Fibroblast of upper back skin (primary cell): ENCODE results near the gene LARP1.
"Not testable (repeated sequence)": the region's sequence is repeated elsewhere in the genome, so short reads cannot be mapped to it uniquely, and the experiment has no call there.

Source experiments
- DNase-seq: peaks from one replicate; pipeline ENCODE4 v3.0.0-alpha.2; 2013

The LARP1 gene

GRCh38 chr5:154832804-154833203 is 77.6 kb downstream of the LARP1 start:
- not testable (repeated sequence) for DNase-seq

GRCh38 chr5:154834053-154834452 is 78.9 kb downstream of the LARP1 start:
- no peak for DNase-seq

DNA sequence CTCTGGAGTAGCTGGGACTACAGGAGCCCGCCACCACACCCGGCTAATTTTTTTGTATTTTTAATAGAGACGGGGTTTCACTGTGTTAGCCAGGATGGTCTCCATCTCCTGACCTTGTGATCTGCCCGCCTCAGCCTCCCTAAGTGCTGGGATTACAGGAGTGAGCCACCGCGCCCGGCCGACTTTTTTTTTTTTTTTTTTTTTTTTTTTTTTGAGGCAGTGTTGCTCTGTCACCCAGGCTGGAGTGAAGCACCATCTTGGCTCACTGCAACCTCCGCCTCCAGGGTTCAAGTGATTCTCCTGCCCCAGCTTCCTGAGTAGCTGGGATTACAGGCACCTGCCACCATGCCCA is 80.5 kb downstream of the LARP1 start:
- DNase-seq, result not testable (repeated sequence)

GRCh38 chr5:154836225-154836624 is 81.0 kb downstream of the LARP1 start:
- DNase-seq, result no peak

DNA sequence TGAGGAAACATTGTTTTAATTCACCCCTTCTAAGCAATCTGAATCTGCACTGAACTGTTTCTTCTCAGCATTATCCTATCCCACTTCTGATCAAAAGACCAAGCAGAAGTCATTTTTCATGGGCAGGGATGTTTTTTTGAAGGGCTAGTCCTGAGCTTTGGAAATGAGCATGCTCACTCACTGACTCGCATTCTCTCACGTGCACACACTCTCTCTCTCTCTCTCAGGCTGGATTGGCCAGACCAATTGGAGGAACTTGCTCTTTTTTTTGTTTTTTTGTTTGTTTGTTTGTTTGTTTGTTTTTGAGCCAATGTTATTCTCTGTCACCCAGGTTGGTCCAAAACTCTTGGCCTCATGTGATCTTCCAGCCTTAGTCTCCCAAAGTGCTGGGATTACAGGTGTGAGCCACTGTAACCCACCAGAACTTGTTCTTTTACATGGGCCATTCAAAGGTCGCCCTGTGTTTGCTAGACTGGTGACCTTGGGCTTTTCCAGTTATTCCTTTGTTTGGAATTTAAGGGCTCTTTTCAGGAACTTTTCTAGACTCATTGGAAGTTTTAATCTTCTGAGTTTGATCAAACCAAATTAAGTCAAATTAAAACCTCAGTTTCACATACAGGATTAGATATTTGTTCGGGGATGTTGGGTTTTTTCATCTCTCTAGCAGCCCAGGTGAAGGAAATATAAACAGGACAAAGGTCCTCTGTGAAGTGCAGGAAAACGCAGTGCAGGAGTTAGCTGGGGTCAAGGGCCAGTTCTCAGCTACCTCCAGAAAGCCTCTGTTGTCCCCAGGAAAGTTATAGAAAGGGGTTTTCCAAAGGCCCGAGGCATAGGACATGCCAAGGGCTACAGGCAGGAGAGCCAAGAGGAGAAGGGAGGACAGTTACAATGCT is 82.1 kb downstream of the LARP1 start:
- no peak for DNase-seq

DNA sequence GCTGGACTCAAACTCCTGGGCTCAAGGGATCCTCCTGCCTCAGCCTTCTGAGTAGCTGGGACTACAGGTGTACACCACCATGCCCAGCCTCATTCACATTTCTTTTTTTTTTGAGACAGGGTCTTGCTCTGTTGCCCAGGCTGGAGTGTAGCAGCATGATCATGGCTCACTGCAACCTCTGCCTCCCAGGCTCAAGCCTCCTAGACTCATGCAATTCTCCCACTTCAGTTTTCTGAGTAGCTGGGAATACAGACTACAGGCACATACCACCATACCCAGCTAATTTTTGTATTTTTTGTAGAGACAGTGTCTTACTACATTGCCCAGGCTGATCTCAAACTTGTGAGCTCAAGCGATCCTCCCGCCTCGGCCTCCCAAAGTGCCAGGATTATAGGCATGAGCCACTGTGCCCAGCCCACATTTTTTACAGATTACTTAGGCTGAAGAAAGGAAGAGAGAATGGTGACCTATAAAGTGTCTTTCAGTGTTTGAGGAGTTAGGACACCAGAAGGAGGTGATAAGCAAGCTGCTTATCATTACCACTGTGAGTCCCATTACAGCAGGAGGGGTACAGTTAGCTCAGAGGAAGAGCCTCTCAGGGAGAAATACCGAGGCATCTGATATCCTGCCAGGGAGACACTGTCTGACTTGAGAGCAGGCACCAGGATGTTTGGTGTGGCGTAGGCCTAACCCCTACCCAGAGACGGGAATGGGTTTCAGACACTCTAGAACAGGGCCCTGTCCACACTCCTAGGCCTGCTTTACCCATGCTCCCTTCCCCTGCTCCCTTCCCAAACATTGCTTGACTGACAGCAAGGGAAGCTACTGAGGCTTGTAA is 85.5 kb downstream of the LARP1 start:
- no peak for DNase-seq

- no peak for DNase-seq
Measured at GRCh38 chr5:154841273-154841661, 86.1 kb downstream of the LARP1 start.

DNA sequence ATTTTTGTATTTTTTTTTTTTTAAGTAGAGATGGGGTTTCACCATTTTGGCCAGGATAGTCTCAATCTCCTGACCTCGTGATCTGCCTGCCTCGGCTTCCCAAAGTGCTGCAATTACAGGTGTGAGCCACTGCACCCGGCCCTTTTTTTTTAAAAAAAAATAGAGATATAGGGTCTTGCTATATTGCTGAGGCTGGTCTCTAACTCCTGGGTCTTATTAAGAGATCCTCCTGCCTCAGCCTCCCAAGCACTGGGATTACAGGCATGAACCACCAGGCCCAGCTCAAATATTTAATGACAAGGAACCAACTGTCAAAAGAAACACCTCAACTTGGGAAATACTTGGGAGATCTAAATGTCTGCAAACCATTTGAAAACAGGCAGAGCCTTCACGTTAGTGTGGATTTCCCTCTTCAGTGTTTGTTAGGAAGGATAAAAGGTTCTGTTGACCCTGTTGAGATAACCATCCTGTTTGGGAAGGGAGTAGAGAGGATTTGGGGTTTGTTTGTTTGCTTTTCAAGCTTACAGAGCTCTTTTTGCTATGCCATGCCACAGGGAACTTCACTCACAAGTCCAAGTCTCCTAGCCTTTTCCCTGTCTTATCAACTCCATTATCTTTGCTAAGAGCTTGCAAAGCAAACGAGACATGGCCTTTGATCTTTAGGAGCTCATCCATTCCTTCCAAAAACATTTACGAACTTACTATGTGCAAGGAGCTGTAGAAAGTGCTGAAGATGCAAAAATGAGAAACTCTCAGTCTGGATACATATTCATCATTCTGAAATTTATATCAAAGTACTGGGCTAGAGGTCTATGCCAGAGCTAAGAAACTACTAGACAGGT is 87.7 kb downstream of the LARP1 start:
- DNase-seq, result no peak

DNA sequence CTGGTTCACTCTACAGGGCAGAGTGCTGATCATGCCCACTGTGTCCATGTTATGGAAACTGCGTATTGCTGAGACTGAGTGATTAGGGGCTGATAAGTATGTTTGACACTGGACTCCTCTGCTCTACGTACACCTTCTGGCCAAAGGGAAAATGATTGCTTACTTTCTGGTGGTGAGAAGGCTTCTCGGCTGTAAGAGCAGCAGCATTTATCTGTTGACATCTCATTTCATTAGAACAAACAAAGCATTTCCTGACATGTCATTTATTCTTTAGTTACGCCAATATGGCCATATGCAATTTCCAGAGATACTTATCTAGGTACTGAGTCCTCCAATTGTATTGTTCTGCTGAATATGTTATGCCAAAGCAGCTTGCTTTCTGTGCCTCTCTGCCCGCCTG is 89.6 kb downstream of the LARP1 start:
- DNase-seq, result no peak

- no peak for DNase-seq
Measured at GRCh38 chr5:154849264-154849785, 94.1 kb downstream of the LARP1 start.

DNA sequence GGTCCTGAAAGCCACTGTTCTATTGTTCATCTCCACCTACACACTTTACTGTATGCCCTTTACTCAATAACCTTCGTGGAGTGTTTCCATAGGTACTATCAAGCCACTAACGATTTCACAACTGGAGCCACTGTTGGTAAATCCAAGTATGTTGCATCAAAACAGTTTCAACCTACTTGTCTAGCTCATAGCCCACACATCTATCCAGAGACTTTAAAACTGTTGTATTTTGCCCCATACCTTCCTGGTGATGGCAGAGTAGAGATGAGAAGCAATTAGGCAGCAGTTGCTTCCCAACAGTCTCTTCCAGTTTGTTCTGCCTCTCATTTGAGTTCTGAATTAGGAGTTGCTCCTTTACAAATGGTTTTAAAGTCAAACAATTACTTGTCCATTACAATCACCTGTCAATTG is 94.6 kb downstream of the LARP1 start:
- no peak for DNase-seq

GRCh38 chr5:154850255-154851062 is 95.3 kb downstream of the LARP1 start, which contains the start of gene FAXDC2:
Gene FAXDC2, minus strand, starts transcription at chr5:154850603. Its CDS starts 12,425 bp downstream, at chr5:154838178.
- DNase-seq, result peak; percentile 74

DNA sequence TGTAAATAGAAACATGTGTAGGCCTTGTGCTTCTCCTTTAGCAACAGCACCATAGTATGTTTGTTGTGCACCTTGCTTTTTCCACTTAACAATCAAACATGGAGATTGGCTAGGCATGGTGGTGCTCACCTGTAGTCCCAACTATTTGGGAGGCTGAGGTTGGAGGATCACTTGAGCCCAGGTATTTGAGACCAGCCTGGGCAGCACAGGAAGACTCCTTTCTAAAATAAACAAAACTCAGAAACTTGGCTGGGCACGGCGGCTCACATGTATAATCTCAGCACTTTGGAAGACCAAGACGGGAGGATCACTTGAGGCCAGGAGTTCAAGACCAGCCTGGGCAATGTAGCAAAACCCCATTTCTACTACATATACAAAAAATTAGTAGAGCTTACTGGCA is 96.2 kb downstream of the LARP1 start:
- no peak for DNase-seq

DNA sequence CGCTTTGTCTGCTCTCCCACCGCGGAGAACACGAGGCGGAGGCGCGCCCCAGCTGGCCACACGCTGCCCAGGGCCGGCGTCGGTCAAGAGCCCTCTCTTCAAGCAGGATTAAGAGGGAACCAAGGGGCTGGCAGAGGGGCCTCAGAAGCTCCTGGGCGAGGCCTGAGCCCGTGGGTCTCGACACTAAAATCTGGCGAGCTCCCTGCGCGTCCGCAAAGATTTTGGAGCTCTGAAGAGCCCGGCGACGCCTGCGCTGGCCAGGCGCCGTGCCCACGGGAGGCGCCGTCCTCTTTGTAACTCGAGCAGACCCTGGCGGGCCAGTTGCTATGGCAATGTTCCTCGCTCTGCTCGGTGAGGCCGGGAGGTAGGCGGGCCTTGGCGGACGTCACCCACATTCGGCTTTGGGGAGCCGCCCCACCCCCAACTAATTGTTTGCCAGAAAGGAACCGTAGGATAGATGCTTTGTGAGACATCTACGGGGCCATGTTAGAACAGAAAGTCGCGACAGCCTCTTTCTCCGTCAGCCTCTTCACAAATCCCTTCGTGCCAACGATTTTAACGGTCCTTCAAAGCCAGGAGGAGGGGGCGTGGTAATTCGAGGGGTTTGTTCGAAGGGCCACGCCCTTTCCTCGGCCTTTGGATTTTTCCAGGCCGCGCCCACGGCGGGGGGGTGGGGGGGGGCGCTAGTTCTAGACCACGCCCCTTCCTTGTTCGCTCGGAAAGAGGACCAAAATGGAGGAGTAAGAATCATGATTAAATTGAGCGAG is 102.5 kb downstream of the LARP1 start:
- DNase-seq, result peak; percentile 98

DNA sequence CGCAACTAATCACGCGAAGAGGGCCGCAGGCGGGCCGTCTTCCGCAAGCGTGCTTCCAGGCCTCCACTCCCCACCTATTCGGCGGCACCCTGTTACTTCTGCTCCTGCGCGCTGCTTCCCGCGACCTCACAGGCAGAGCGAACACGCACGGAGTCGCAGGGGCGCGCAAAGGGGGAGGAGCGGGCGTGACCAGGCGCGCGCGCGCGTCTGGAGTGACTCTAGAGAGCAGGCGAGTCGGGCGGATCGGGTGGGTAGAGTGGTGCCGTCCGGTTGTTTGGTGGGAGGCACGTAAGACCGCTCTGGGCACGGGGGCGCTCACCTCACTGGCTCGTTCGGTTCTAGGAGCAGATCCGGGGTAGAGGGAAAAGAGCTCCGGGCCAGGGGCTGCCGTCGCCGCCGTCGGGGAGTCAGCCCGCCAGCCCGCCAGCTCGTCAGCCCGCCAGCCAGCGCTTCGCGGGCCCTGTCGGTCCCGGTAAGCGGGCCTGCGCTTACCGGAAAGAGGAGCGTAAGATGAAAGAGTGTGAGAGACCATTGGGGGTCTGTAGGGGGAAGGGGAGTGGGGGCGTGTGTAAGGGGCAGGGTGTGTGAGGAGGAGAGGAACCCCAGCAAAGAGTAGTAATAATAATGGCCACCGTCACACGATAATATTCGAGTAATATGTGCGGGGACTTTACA is 103.3 kb downstream of the LARP1 start, which contains the start of gene CNOT8:
Gene CNOT8, plus strand, starts transcription at position 331 of the 675 bp plus-strand sequence. CDS start 4,652 bp downstream, outside the sequence.
- peak; percentile 98 for DNase-seq

GRCh38 chr5:154858972-154859871 is 104.0 kb downstream of the LARP1 start:
- no peak for DNase-seq

- DNase-seq, result peak; percentile 67
Measured at GRCh38 chr5:154860123-154860522, 104.9 kb downstream of the LARP1 start.

GRCh38 chr5:154860765-154861164 is 105.6 kb downstream of the LARP1 start:
- DNase-seq, result no peak

GRCh38 chr5:154861946-154862345 is 106.8 kb downstream of the LARP1 start:
- no peak for DNase-seq
